Calu3 (cell line): ENCODE results near the gene SLC27A1. TPM values are rescaled to one million over a fixed set of nuclear protein-coding genes. Genes with fewer than 3 reads are reported as not detected.

Source experiments
- BruUV-seq: library from RNA; stranded (reverse); fragments of 400-500 nt; replicated peaks from 2 replicates; lab custom pipeline; 2021; lab: Mats Ljungman, UMichigan
- CTCF ChIA-PET: fragments of 300-600 bp; sonication (Branson Sonifier 250); formaldehyde crosslinking; loops from one replicate; lab custom pipeline; 2022; ENCODE audit warnings: antibody characterized with exemption; lab: Charles Lee
- DNase-seq: peaks from one replicate; pipeline ENCODE4 v3.0.0; 2022
- H3K27ac Mint-ChIP-seq: one replicate; pipeline ENCODE4 v1.8.0; 2022; ENCODE audit warnings: mixed read lengths; ENCODE audit not compliant: unreplicated experiment
- H3K27me3 Mint-ChIP-seq: one replicate; pipeline ENCODE4 v1.8.0; 2022; ENCODE audit warnings: mixed read lengths; ENCODE audit not compliant: unreplicated experiment
- H3K36me3 Mint-ChIP-seq: one replicate; pipeline ENCODE4 v1.8.0; 2022; ENCODE audit warnings: mild to moderate bottlenecking, moderate library complexity, mixed read lengths; ENCODE audit not compliant: insufficient read depth, unreplicated experiment
- H3K4me1 Mint-ChIP-seq: one replicate; pipeline ENCODE4 v1.8.0; 2022; ENCODE audit warnings: mild to moderate bottlenecking, low read depth, mixed read lengths; ENCODE audit not compliant: unreplicated experiment
- H3K4me3 Mint-ChIP-seq: one replicate; pipeline ENCODE4 v1.8.0; 2022; ENCODE audit warnings: mild to moderate bottlenecking, low read depth, moderate library complexity, mixed read lengths; ENCODE audit not compliant: unreplicated experiment
- H3K9me3 Mint-ChIP-seq: one replicate; pipeline ENCODE4 v1.8.0; 2022; ENCODE audit warnings: low read depth, mixed read lengths; ENCODE audit not compliant: unreplicated experiment
- intact Hi-C: fragments of 100-400 bp; cut with micrococcal nuclease; formaldehyde crosslinking; loops from one replicate; pipeline ENCODE4 v1.10.0; 2022; ENCODE audit not compliant: unreplicated experiment
- total RNA-seq: library from RNA; stranded (reverse); gene quantifications from 2 replicates; pipeline ENCODE4 v1.2.3, GENCODE V29; 2022
- TF ChIP-seq, protein P1 (sequence below): fragments of 200-600 bp; IDR thresholded peaks from one replicate; pipeline ENCODE4 v1.8.0; 2022; ENCODE audit warnings: antibody characterized with exemption; ENCODE audit not compliant: unreplicated experiment

Gene SLC27A1
- total RNA-seq, 1 experiment from 2014 or later: 42.5 TPM

DNA sequence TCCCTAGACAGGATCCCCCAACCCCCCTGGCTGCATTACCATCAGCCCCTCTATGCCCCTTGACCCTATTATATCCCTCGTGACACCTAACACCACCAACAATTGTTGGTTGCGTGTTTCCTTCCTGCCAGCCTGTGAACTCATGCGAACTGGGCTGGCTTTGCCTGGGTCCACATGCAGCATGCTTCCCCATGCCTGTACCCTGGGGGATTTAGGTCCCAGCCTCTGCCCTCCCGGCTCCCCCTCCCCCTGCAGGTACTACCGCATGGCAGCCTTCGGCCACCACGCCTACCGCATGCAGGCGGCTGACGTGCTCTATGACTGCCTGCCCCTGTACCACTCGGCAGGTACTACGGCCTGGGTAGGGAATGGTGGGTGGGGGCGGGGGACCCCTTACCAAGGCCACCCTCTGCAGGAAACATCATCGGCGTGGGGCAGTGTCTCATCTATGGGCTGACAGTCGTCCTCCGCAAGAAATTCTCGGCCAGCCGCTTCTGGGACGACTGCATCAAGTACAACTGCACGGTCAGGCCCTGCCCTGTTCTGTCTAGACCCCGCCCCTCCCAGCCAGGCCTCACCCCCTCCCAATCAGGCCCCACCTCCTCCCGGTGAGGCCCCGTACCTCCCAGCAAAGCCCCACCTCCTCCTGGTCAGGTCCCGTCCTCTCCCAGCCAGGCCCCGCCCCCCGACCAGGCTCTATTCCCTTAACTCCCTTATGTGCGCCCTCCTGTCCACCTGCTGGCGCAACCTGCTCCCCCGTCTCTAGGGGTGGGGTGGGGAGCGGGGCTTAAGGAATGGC lies 18.5 kb downstream of the SLC27A1 start:
- H3K27ac Mint-ChIP-seq: peak overlapping the region; percentile 40
- intact Hi-C loops: no loop called here
- no TSS peak for BruUV-seq
- peaks cover 12% of the 10 kb centered on the region for H3K4me1 Mint-ChIP-seq
- peak; percentile 28 for DNase-seq
- H3K36me3 Mint-ChIP-seq: peaks cover 42% of the 10 kb centered on the region
- no peak overlapping the region for H3K4me3 Mint-ChIP-seq
- no peaks in the 10 kb centered on the region for H3K9me3 Mint-ChIP-seq
- TF ChIP-seq, protein P1, sequence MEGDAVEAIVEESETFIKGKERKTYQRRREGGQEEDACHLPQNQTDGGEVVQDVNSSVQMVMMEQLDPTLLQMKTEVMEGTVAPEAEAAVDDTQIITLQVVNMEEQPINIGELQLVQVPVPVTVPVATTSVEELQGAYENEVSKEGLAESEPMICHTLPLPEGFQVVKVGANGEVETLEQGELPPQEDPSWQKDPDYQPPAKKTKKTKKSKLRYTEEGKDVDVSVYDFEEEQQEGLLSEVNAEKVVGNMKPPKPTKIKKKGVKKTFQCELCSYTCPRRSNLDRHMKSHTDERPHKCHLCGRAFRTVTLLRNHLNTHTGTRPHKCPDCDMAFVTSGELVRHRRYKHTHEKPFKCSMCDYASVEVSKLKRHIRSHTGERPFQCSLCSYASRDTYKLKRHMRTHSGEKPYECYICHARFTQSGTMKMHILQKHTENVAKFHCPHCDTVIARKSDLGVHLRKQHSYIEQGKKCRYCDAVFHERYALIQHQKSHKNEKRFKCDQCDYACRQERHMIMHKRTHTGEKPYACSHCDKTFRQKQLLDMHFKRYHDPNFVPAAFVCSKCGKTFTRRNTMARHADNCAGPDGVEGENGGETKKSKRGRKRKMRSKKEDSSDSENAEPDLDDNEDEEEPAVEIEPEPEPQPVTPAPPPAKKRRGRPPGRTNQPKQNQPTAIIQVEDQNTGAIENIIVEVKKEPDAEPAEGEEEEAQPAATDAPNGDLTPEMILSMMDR: no peak
- CTCF ChIA-PET: no interaction called here
- no peaks in the 10 kb centered on the region for H3K27me3 Mint-ChIP-seq

DNA sequence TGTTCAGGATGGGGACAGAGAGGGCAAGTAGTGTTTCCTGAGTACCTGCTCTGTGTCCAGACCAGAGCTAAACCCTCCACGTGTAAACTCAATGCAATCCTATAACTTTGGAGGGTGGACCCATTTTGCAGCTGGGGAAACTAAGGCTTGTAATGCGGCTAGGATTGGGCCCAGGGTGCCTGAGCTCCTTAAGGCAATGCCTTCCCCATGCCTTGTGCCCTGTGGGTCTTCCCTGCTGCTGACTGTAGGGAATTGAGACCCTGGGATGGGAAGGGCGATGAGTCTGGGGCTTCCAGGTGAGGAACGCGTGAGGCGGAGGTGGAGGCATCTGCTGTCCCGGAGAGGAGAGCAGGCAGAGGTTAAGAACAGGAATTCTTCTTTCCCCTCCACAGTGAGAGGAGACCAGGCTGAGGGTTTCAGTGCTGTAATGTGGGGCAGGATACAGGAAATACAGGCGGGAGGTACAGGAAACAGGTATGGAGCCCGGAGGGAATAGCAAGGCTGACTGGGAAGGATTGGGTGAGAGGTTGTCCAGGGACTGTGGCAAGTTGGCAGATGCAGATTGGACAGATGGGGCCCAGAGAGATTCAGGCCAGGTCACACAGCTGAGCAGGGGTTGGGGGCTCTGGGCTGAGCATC lies 19.2 kb downstream of the SLC27A1 start:
- Mint-ChIP-seq H3K4me3 (no peak overlapping the region), H3K27ac (peak overlapping the region; percentile 44), H3K27me3 (no peaks in the 10 kb centered on the region), H3K4me1 (peaks cover 5% of the 10 kb centered on the region), H3K9me3 (no peaks in the 10 kb centered on the region), H3K36me3 (peaks cover 39% of the 10 kb centered on the region)
- CTCF ChIA-PET: no interaction called here
- DNase-seq: no peak
- intact Hi-C loops: no loop called here
- TF ChIP-seq, protein P1: no peak
- BruUV-seq: no TSS peak

DNA sequence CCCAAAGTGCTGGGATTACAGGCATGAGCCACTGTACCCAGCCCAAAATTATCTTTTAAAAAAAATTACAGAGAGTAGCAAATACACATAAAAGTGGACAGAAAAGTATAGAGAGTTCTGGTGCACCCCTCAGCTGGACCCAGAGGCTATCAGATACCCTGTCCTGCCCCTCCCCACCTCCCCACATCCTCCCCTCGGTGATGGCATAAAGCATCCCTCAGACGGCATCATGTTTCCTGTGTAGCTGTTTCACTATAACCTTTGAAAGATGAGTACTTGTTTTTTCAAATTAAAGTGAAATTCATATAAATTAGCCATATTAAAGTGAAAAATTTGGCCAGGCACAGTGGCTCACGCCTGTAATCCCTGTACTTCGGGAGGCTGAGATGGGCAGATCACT lies 20.1 kb downstream of the SLC27A1 start:
- intact Hi-C loops: no loop called here
- Mint-ChIP-seq H3K9me3 (no peaks in the 10 kb centered on the region), H3K36me3 (peaks cover 31% of the 10 kb centered on the region), H3K4me1 (no peaks in the 10 kb centered on the region), H3K27me3 (no peaks in the 10 kb centered on the region), H3K27ac (no peak overlapping the region), H3K4me3 (no peak overlapping the region)
- TF ChIP-seq, protein P1: no peak
- CTCF ChIA-PET: no interaction called here
- BruUV-seq: no TSS peak
- no peak for DNase-seq

DNA sequence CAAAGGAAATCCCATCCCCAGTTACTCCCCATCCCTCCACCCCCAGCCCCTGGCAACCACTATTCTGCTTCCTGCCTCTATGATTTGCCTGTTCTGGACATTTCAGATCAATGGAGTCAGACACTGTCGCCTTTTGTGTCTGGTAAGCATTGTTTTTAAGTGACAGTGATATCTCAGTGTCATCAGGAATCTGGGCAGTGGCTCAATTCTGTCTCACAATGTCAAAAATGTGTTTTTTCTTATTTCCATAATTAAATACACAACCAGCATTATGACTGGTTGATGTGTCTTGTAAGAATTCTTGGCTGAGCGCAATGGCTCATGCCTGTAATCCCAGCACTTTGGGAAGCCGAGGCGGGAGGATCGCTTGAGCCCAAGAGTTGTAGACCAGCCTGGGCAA lies 21.0 kb downstream of the SLC27A1 start:
- intact Hi-C loops: no loop called here
- TF ChIP-seq, protein P1: no peak
- Mint-ChIP-seq H3K36me3 (peaks cover 39% of the 10 kb centered on the region), H3K27me3 (no peaks in the 10 kb centered on the region), H3K27ac (no peak overlapping the region), H3K4me3 (no peak overlapping the region), H3K4me1 (no peaks in the 10 kb centered on the region), H3K9me3 (no peaks in the 10 kb centered on the region)
- CTCF ChIA-PET: no interaction called here
- BruUV-seq: no TSS peak
- DNase-seq: no peak
